GM19351 (cell line): Measurements from ENCODE around the gene STAMBPL1.

Source experiments
- ATAC-seq: cut with Tn5 transposase; IDR thresholded peaks from one replicate; pipeline ENCODE4 v1.9.1; 2021; ENCODE audit warnings: mild to moderate bottlenecking, moderate library complexity; ENCODE audit not compliant: unreplicated experiment

Gene STAMBPL1

GRCh38 chr10:88946965-88947590, 67.0 kb downstream of the STAMBPL1 start:
- no peak for ATAC-seq

- no peak for ATAC-seq
Measured at GRCh38 chr10:88949051-88949450, 69.0 kb downstream of the STAMBPL1 start.

GRCh38 chr10:88949912-88950837, 70.1 kb downstream of the STAMBPL1 start:
- ATAC-seq: no peak

- no peak for ATAC-seq
Measured at GRCh38 chr10:88952647-88953111, 72.6 kb downstream of the STAMBPL1 start, which contains the start of gene ACTA2. Gene ACTA2, minus strand, starts transcription at chr10:88952773. Its CDS starts 3,843 bp downstream, at chr10:88948930.

- ATAC-seq: no peak
Measured at GRCh38 chr10:88953662-88954061, 73.6 kb downstream of the STAMBPL1 start.

DNA sequence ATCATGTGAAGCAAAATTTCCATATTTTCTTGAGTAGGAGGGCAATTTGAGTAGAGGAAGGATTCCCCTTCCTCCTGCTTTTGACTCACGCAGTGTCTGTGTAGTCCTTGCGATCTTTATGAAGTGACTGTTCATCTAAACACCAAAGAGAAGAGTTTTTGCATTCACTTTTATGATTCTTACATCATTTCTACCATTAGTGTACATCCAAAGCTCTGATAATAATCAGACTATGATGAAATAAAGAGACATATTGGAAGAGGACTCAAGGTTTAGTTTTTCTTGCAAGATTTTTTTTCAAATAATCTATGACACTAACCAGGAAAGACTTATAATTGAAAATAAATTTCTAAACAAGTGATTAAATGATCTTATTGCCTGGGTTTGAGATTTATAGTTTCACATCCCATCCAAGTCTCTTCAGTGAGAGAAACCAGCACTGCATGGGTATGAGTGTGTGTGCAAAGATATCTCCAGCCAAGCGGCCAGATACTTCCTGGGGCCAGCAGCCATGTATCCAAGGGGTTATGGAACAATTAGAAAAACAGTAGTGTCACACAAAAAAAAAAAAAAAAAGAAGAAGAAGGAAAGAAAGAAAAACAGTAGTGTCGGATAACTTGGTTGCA, 74.5 kb downstream of the STAMBPL1 start:
- ATAC-seq: no peak

GRCh38 chr10:88957381-88957780, 77.3 kb downstream of the STAMBPL1 start:
- ATAC-seq: no peak

DNA sequence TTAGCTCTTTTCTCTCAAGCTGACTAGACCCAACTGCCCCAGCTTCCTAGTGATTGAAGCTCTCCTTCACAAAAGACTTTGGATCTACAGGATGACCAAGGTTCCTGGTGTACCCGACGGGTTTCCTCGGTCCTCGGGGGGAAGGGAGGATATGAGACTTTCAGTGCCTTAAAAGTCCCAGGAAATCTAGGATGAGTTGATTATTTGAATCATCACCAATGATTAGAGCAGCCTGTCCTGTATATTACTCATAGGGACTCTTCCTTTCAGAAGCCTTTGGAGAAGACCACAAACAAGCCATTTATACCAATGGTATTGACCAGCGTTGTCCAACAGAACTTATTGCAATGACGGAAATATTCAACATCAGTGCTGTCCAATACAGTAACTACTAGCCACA, 78.7 kb downstream of the STAMBPL1 start:
- no peak for ATAC-seq

DNA sequence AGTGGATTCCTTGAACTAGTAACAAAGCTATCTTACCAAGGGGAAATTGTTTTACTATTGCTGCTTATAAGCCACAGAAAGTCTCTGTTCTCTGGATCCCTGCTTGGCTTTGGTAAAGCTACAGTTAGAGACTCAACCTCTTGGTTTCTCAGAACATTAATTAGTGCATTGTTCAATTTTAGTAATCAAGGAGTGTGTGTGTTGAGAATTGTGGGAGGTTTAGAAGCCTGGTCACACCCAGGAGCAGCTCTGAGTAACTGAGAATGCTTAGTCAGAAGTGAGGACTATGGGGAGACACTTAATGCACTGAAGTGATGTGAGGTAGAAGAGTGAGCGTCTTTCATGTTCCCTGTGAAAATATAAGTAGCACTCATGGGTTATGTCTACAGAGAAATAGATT, 80.8 kb downstream of the STAMBPL1 start:
- no peak for ATAC-seq

GRCh38 chr10:88961266-88961665, 81.2 kb downstream of the STAMBPL1 start:
- no peak for ATAC-seq

- ATAC-seq: no peak
Measured at GRCh38 chr10:88962336-88962735, 82.3 kb downstream of the STAMBPL1 start.

GRCh38 chr10:88963318-88963717, 83.3 kb downstream of the STAMBPL1 start:
- ATAC-seq: no peak

- no peak for ATAC-seq
Measured at GRCh38 chr10:88964360-88964759, 84.3 kb downstream of the STAMBPL1 start.

DNA sequence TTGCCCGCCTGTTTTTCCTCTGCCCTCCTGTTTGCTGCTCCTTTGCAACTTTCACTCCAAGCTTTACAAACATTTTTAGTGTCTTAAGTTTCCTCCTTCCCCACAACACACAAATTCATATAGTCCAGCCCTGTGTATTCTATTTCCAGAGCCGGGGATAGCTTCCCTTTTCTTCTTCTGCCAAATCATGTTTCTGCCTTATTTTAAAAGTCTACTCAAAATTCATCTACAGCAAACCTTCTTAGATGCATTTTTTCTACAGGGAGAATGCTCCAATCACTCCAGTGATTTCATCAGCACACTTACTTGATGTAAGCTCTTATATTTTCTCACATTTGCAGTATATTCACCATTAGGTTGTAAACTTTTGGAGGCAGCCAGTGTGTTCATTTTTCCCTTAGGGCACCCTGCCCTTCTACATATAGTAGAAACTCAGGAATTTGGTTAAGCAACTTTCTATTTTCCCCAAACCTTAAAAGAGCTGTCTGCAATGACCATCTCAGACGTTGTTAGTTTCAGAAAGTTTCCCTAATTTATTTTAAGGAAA, 84.9 kb downstream of the STAMBPL1 start:
- ATAC-seq: no peak

DNA sequence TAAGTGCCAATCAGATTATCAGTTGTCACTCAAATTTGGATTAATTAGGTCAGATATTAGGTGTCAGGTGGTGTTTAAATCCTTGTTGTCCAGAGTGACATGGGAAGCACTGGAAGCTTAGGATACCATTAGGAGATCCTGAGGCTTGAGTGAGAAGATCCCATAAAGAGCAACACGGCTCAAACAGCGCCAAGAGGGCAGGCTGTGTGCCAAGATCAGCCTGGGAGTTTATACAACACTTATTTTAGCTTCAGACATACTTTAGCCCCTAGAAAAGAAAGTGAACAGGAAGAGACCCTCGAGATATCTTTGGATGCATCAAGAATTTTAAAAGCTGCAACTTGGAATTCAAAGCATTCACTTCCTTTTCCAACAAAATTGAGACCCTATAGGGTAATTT, 86.8 kb downstream of the STAMBPL1 start:
- no peak for ATAC-seq

DNA sequence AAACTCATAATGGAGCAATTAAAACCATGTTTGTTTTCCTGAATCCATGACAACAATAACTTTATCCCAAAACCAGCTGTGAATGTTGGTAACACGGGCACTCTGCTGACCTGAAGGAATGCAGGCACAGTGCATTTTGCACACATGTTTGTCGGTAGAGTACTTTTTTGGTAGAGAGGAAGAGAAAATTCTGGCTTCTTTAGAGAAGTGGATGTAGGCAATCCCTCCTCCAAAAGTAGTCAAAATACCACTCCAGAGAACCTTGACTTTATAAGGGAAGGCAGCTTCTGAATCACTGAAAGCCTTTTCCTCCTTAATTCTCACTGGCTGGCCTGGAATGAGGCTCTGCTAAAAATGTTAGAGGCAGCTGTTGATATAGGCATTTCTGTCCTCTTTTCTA, 88.3 kb downstream of the STAMBPL1 start:
- ATAC-seq: no peak

DNA sequence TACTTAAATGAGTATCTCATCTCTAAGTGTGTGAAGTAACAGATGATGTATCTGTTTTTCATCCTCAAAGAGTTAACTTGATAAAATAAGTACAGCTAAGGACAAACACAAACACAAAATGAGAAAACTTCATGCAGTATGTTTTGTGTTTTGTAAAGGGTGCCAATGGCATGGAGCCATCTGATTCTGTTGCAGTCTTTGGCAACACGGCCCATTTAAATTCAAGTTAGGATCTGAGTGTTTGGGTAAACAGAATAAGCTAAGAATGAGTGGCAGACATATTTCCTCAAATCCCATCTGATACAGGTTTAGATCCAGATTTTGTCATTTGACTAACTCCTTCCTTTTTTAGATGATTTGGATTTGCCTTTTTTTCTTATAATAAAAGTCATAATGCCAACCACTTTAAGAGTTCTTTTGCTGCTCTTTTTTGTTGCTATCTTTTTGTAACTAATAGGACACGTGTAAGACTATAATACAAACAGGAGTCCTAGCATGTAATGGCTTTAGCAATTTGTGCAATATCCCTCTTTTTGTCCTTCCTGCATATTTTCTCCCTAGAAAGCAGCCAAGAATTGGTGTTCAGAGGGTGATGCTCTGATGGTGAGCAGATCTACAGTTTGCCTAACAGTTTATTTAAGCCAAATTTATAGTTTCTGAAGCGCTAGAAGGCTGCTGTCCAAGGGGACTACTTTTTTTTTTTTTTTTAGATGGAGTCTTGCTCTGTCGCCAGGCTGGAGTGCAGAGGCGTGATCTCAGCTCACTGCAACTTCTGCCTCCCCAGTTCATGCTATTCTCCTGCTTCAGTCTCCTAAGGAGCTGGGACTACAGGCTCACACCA, 91.4 kb downstream of the STAMBPL1 start:
- ATAC-seq: no peak
